IPS-11a (cell line): ENCODE measurements around the gene SLIT3.
"Not testable (repeated sequence)": the region's sequence is repeated elsewhere in the genome, so short reads cannot be mapped to it uniquely, and the experiment has no call there.

Experiments
- H3K4me3 ChIP-seq: one replicate; pipeline ENCODE4 v1.5.1; 2013; ENCODE audit warnings: low read depth, low read length, control low read depth

SLIT3 gene

GRCh38 chr5:168637281-168637680 lies 663.7 kb downstream of the SLIT3 start:
- H3K4me3 ChIP-seq = no peak overlapping the region

- H3K4me3 ChIP-seq = not testable (repeated sequence)
Observed at GRCh38 chr5:168630958-168631357, 670.0 kb downstream of the SLIT3 start.

GRCh38 chr5:168624850-168625364 lies 676.0 kb downstream of the SLIT3 start:
- no peak overlapping the region for H3K4me3 ChIP-seq

GRCh38 chr5:168620807-168621206 lies 680.1 kb downstream of the SLIT3 start:
- H3K4me3 ChIP-seq = no peak overlapping the region

- H3K4me3 ChIP-seq = no peak overlapping the region
Observed at GRCh38 chr5:168614661-168615060, 686.3 kb downstream of the SLIT3 start.

GRCh38 chr5:168613996-168614395 lies 686.9 kb downstream of the SLIT3 start:
- no peak overlapping the region for H3K4me3 ChIP-seq

GRCh38 chr5:168613396-168613795 lies 687.5 kb downstream of the SLIT3 start:
- no peak overlapping the region for H3K4me3 ChIP-seq

GRCh38 chr5:168612996-168613395 lies 687.9 kb downstream of the SLIT3 start:
- no peak overlapping the region for H3K4me3 ChIP-seq

GRCh38 chr5:168612123-168612522 lies 688.8 kb downstream of the SLIT3 start:
- no peak overlapping the region for H3K4me3 ChIP-seq
